ENCODE data around the gene HDHD5.

HDHD5 gene

GRCh38 chr22:17105143-17106129 is 53.6 kb downstream of the HDHD5 start:
- H3K9me3 ChIP-seq (ENCODE audit: control insufficient read depth, insufficient read depth, low read length): no peaks in the 10 kb centered on the region
- no peak overlapping the region for H3K27ac ChIP-seq (ENCODE audit: low read length)
- H3K36me3 ChIP-seq (ENCODE audit: control insufficient read depth, insufficient read depth, low read length): no peaks in the 10 kb centered on the region; the same call in 1 of the 2 replicates
- WGBS (ENCODE audit: insufficient coverage, insufficient read length): no CpG with 5 or more reads among the region's 22 CpGs
- no peak for DNase-seq (ENCODE audit: low read depth, low spot score)
- H3K4me3 ChIP-seq (ENCODE audit: low read length): no peak overlapping the region
- no peaks in the 10 kb centered on the region; the same call in 1 of the 2 replicates for H3K4me1 ChIP-seq (ENCODE audit: control insufficient read depth, insufficient read depth, low read length)
- H3K27me3 ChIP-seq (ENCODE audit: control insufficient read depth, insufficient read depth, low read length): no peaks in the 10 kb centered on the region

GRCh38 chr22:17104336-17104935 is 54.6 kb downstream of the HDHD5 start:
- no peaks in the 10 kb centered on the region for H3K27me3 ChIP-seq (ENCODE audit: control insufficient read depth, insufficient read depth, low read length)
- H3K4me3 ChIP-seq (ENCODE audit: low read length): no peak overlapping the region
- no peaks in the 10 kb centered on the region for H3K9me3 ChIP-seq (ENCODE audit: control insufficient read depth, insufficient read depth, low read length)
- no peaks in the 10 kb centered on the region; the same call in 1 of the 2 replicates for H3K36me3 ChIP-seq (ENCODE audit: control insufficient read depth, insufficient read depth, low read length)
- no peak overlapping the region for H3K27ac ChIP-seq (ENCODE audit: low read length)
- no peaks in the 10 kb centered on the region; the same call in 1 of the 2 replicates for H3K4me1 ChIP-seq (ENCODE audit: control insufficient read depth, insufficient read depth, low read length)
- no CpG with 5 or more reads among the region's 14 CpGs for WGBS (ENCODE audit: insufficient coverage, insufficient read length)
- no peak for DNase-seq (ENCODE audit: low read depth, low spot score)

GRCh38 chr22:17103351-17103750 is 55.7 kb downstream of the HDHD5 start:
- Histone ChIP-seq H3K36me3 (ENCODE audit: control insufficient read depth, insufficient read depth, low read length) (no peaks in the 10 kb centered on the region; the same call in 1 of the 2 replicates), H3K9me3 (ENCODE audit: control insufficient read depth, insufficient read depth, low read length) (no peaks in the 10 kb centered on the region), H3K4me3 (ENCODE audit: low read length) (no peak overlapping the region), H3K4me1 (ENCODE audit: control insufficient read depth, insufficient read depth, low read length) (no peaks in the 10 kb centered on the region; the same call in 1 of the 2 replicates), H3K27ac (ENCODE audit: low read length) (no peak overlapping the region), H3K27me3 (ENCODE audit: control insufficient read depth, insufficient read depth, low read length) (no peaks in the 10 kb centered on the region)
- WGBS (ENCODE audit: insufficient coverage, insufficient read length): no CpG with 5 or more reads among the region's 9 CpGs
- DNase-seq (ENCODE audit: low read depth, low spot score): no peak

GRCh38 chr22:17102297-17102667 is 56.8 kb downstream of the HDHD5 start:
- no peak for DNase-seq (ENCODE audit: low read depth, low spot score)
- no peak overlapping the region for H3K27ac ChIP-seq (ENCODE audit: low read length)
- H3K4me3 ChIP-seq (ENCODE audit: low read length): no peak overlapping the region
- WGBS (ENCODE audit: insufficient coverage, insufficient read length): no CpG with 5 or more reads among the region's 7 CpGs
- H3K27me3 ChIP-seq (ENCODE audit: control insufficient read depth, insufficient read depth, low read length): no peaks in the 10 kb centered on the region
- H3K4me1 ChIP-seq (ENCODE audit: control insufficient read depth, insufficient read depth, low read length): no peaks in the 10 kb centered on the region; the same call in 1 of the 2 replicates
- no peaks in the 10 kb centered on the region for H3K9me3 ChIP-seq (ENCODE audit: control insufficient read depth, insufficient read depth, low read length)
- H3K36me3 ChIP-seq (ENCODE audit: control insufficient read depth, insufficient read depth, low read length): no peaks in the 10 kb centered on the region

- Histone ChIP-seq H3K4me3 (ENCODE audit: low read length) (no peak overlapping the region), H3K4me1 (ENCODE audit: control insufficient read depth, insufficient read depth, low read length) (no peaks in the 10 kb centered on the region; the same call in 1 of the 2 replicates), H3K36me3 (ENCODE audit: control insufficient read depth, insufficient read depth, low read length) (no peaks in the 10 kb centered on the region), H3K27ac (ENCODE audit: low read length) (no peak overlapping the region), H3K27me3 (ENCODE audit: control insufficient read depth, insufficient read depth, low read length) (no peaks in the 10 kb centered on the region), H3K9me3 (ENCODE audit: control insufficient read depth, insufficient read depth, low read length) (no peaks in the 10 kb centered on the region)
- no peak for DNase-seq (ENCODE audit: low read depth, low spot score)
- no CpG with 5 or more reads among the region's 14 CpGs for WGBS (ENCODE audit: insufficient coverage, insufficient read length)
These were observed 57.4 kb downstream of the HDHD5 start for GRCh38 chr22:17101475-17102296.

GRCh38 chr22:17100621-17101020 is 58.5 kb downstream of the HDHD5 start:
- H3K4me3 ChIP-seq (ENCODE audit: low read length): no peak overlapping the region
- no peak overlapping the region for H3K27ac ChIP-seq (ENCODE audit: low read length)
- no CpG with 5 or more reads among the region's 6 CpGs for WGBS (ENCODE audit: insufficient coverage, insufficient read length)
- H3K36me3 ChIP-seq (ENCODE audit: control insufficient read depth, insufficient read depth, low read length): no peaks in the 10 kb centered on the region
- DNase-seq (ENCODE audit: low read depth, low spot score): no peak
- no peaks in the 10 kb centered on the region; the same call in 1 of the 2 replicates for H3K4me1 ChIP-seq (ENCODE audit: control insufficient read depth, insufficient read depth, low read length)
- H3K9me3 ChIP-seq (ENCODE audit: control insufficient read depth, insufficient read depth, low read length): no peaks in the 10 kb centered on the region
- H3K27me3 ChIP-seq (ENCODE audit: control insufficient read depth, insufficient read depth, low read length): no peaks in the 10 kb centered on the region

GRCh38 chr22:17098379-17098819 is 60.7 kb downstream of the HDHD5 start:
- no peaks in the 10 kb centered on the region for H3K9me3 ChIP-seq (ENCODE audit: control insufficient read depth, insufficient read depth, low read length)
- H3K4me3 ChIP-seq (ENCODE audit: low read length): no peak overlapping the region
- H3K4me1 ChIP-seq (ENCODE audit: control insufficient read depth, insufficient read depth, low read length): no peaks in the 10 kb centered on the region
- H3K27ac ChIP-seq (ENCODE audit: low read length): no peak overlapping the region
- no CpG with 5 or more reads among the region's 7 CpGs for WGBS (ENCODE audit: insufficient coverage, insufficient read length)
- H3K27me3 ChIP-seq (ENCODE audit: control insufficient read depth, insufficient read depth, low read length): no peaks in the 10 kb centered on the region
- H3K36me3 ChIP-seq (ENCODE audit: control insufficient read depth, insufficient read depth, low read length): no peaks in the 10 kb centered on the region
- no peak for DNase-seq (ENCODE audit: low read depth, low spot score)

- Histone ChIP-seq H3K4me3 (ENCODE audit: low read length) (no peak overlapping the region), H3K36me3 (ENCODE audit: control insufficient read depth, insufficient read depth, low read length) (no peaks in the 10 kb centered on the region), H3K4me1 (ENCODE audit: control insufficient read depth, insufficient read depth, low read length) (no peaks in the 10 kb centered on the region), H3K27me3 (ENCODE audit: control insufficient read depth, insufficient read depth, low read length) (no peaks in the 10 kb centered on the region), H3K9me3 (ENCODE audit: control insufficient read depth, insufficient read depth, low read length) (no peaks in the 10 kb centered on the region), H3K27ac (ENCODE audit: low read length) (no peak overlapping the region)
- no peak for DNase-seq (ENCODE audit: low read depth, low spot score)
- no CpG with 5 or more reads among the region's 6 CpGs for WGBS (ENCODE audit: insufficient coverage, insufficient read length)
These were observed 61.4 kb downstream of the HDHD5 start for GRCh38 chr22:17097701-17098100.

- Histone ChIP-seq H3K9me3 (ENCODE audit: control insufficient read depth, insufficient read depth, low read length) (no peaks in the 10 kb centered on the region), H3K27ac (ENCODE audit: low read length) (no peak overlapping the region), H3K4me3 (ENCODE audit: low read length) (no peak overlapping the region), H3K36me3 (ENCODE audit: control insufficient read depth, insufficient read depth, low read length) (no peaks in the 10 kb centered on the region), H3K27me3 (ENCODE audit: control insufficient read depth, insufficient read depth, low read length) (no peaks in the 10 kb centered on the region), H3K4me1 (ENCODE audit: control insufficient read depth, insufficient read depth, low read length) (no peaks in the 10 kb centered on the region)
- DNase-seq (ENCODE audit: low read depth, low spot score): no peak
- no CpG with 5 or more reads among the region's 6 CpGs for WGBS (ENCODE audit: insufficient coverage, insufficient read length)
These were observed 62.0 kb downstream of the HDHD5 start for GRCh38 chr22:17097062-17097461.

GRCh38 chr22:17096071-17096470 is 63.0 kb downstream of the HDHD5 start:
- DNase-seq (ENCODE audit: low read depth, low spot score): no peak
- Histone ChIP-seq H3K27me3 (ENCODE audit: control insufficient read depth, insufficient read depth, low read length) (no peaks in the 10 kb centered on the region), H3K36me3 (ENCODE audit: control insufficient read depth, insufficient read depth, low read length) (no peaks in the 10 kb centered on the region), H3K4me3 (ENCODE audit: low read length) (no peak overlapping the region), H3K9me3 (ENCODE audit: control insufficient read depth, insufficient read depth, low read length) (no peaks in the 10 kb centered on the region), H3K4me1 (ENCODE audit: control insufficient read depth, insufficient read depth, low read length) (no peaks in the 10 kb centered on the region), H3K27ac (ENCODE audit: low read length) (no peak overlapping the region)
- no CpG with 5 or more reads among the region's 7 CpGs for WGBS (ENCODE audit: insufficient coverage, insufficient read length)
